GM23338 (cell line): ENCODE results near the gene HAL. TPM values are rescaled to one million over a fixed set of nuclear protein-coding genes. Genes with fewer than 3 reads are reported as not detected.

Experiments used
- ATAC-seq: fragments of 200-7000 bp; cut with Tn5 transposase; 3 replicates; pipeline ENCODE4 v1.9.1; 2020
- DNase-seq: peaks from one replicate; pipeline ENCODE4 v3.0.0-alpha.2; 2015; ENCODE audit warnings: low spot score
- H2AFZ ChIP-seq: fragments of 200-600 bp; sonication (generic); 2 replicates; pipeline ENCODE4 v1.8.0; 2016; ENCODE audit warnings: antibody characterized with exemption, mild to moderate bottlenecking, moderate library complexity
- H3F3A ChIP-seq: fragments of 200-600 bp; sonication (generic); replicated peaks from 2 replicates; pipeline ENCODE4 v1.8.0; 2017; ENCODE audit warnings: antibody characterized with exemption, mixed run types, low read depth
- H3K27ac ChIP-seq: fragments of 200-600 bp; sonication (generic); 2 replicates; pipeline ENCODE4 v1.6.1; 2016; ENCODE audit warnings: low read depth
- H3K27me3 ChIP-seq: fragments of 200-600 bp; sonication (generic); 2 replicates; pipeline ENCODE4 v1.8.0; 2016; ENCODE audit warnings: mild to moderate bottlenecking, mixed run types, moderate library complexity; ENCODE audit not compliant: insufficient read depth
- H3K36me3 ChIP-seq: fragments of 200-600 bp; sonication (generic); 2 replicates; pipeline ENCODE4 v1.8.0; 2016; ENCODE audit warnings: mild to moderate bottlenecking; ENCODE audit not compliant: insufficient read depth
- H3K4me1 ChIP-seq: fragments of 200-600 bp; sonication (generic); 2 replicates; pipeline ENCODE4 v1.8.0; 2016; ENCODE audit warnings: mild to moderate bottlenecking, moderate library complexity; ENCODE audit not compliant: insufficient read depth
- H3K4me2 ChIP-seq: fragments of 200-600 bp; sonication (generic); 2 replicates; pipeline ENCODE4 v1.7.1; 2017; ENCODE audit warnings: mixed run types
- H3K4me3 ChIP-seq: fragments of 200-600 bp; sonication (generic); 2 replicates; pipeline ENCODE4 v1.6.1; 2016; ENCODE audit warnings: mixed run types
- H3K79me2 ChIP-seq: fragments of 200-600 bp; sonication (generic); replicated peaks from 2 replicates; pipeline ENCODE4 v1.8.0; 2017; ENCODE audit warnings: mild to moderate bottlenecking; ENCODE audit not compliant: insufficient read depth
- H3K9me2 ChIP-seq: fragments of 200-600 bp; sonication (generic); 2 replicates; pipeline ENCODE4 v1.8.0; 2017; ENCODE audit not compliant: insufficient read depth
- H4K20me1 ChIP-seq: fragments of 200-600 bp; sonication (generic); replicated peaks from 2 replicates; pipeline ENCODE4 v1.8.0; 2017; ENCODE audit warnings: mild to moderate bottlenecking; ENCODE audit not compliant: insufficient read depth
- H3K27ac Mint-ChIP-seq: 2 replicates; pipeline ENCODE4 v1.8.0; 2020; ENCODE audit warnings: inconsistent platforms, mild to moderate bottlenecking, moderate library complexity, mixed read lengths
- H3K27me3 Mint-ChIP-seq: 3 replicates; pipeline ENCODE4 v1.8.0; 2022; ENCODE audit warnings: low read depth, mild to moderate bottlenecking, moderate library complexity, mixed read lengths, inconsistent platforms; ENCODE audit not compliant: insufficient read depth, poor library complexity
- H3K36me3 Mint-ChIP-seq: 3 replicates; pipeline ENCODE4 v1.8.0; 2021; ENCODE audit warnings: low read depth, mild to moderate bottlenecking, inconsistent platforms, moderate library complexity, mixed read lengths
- H3K4me1 Mint-ChIP-seq: 3 replicates; pipeline ENCODE4 v1.8.0; 2020; ENCODE audit warnings: mild to moderate bottlenecking, inconsistent platforms, mixed read lengths
- H3K4me3 Mint-ChIP-seq: 3 replicates; pipeline ENCODE4 v1.8.0; 2021; ENCODE audit warnings: moderate library complexity, mild to moderate bottlenecking, inconsistent platforms, mixed read lengths
- H3K9me3 Mint-ChIP-seq: 3 replicates; pipeline ENCODE4 v1.8.0; 2020; ENCODE audit warnings: moderate library complexity, mild to moderate bottlenecking, inconsistent platforms, mixed read lengths
- CREB1 ChIP-seq: fragments of 250-450 bp; sonication (Bioruptor Pico); IDR thresholded peaks from 2 replicates; pipeline ENCODE4 v1.5.0; 2020; ENCODE audit warnings: low read depth, mild to moderate bottlenecking, moderate library complexity
- CTCF ChIP-seq, 2 experiments: fragments of 200-600 bp in 1 of 2; sonication (generic) in 1 of 2; conservative IDR thresholded peaks; 2 replicates each; pipeline versions ENCODE4 v1.5.1 to v1.6.1; 2016 to 2017; ENCODE audit warnings: antibody characterized with exemption in 2 of 2, low read depth in 2 of 2, mild to moderate bottlenecking in 2 of 2, moderate library complexity in 1 of 2
- EZH2phosphoT487 ChIP-seq: fragments of 200-600 bp; sonication (generic); IDR thresholded peaks from one replicate; pipeline ENCODE4 v1.8.1; 2018; ENCODE audit warnings: antibody characterized with exemption; ENCODE audit not compliant: unreplicated experiment
- JUNB ChIP-seq: IDR thresholded peaks from one replicate; pipeline ENCODE4 v1.6.1; 2016; ENCODE audit warnings: antibody characterized with exemption; ENCODE audit not compliant: unreplicated experiment
- NANOG ChIP-seq: IDR thresholded peaks from 2 replicates; pipeline ENCODE4 v1.6.1; 2016; ENCODE audit warnings: antibody characterized with exemption, borderline replicate concordance
- POLR2AphosphoS5 ChIP-seq: IDR thresholded peaks from 2 replicates; pipeline ENCODE4 v1.6.1; 2016; ENCODE audit warnings: antibody characterized with exemption, low read depth
- REST ChIP-seq: IDR thresholded peaks from one replicate; pipeline ENCODE4 v1.6.1; 2018; ENCODE audit warnings: antibody characterized with exemption; ENCODE audit not compliant: unreplicated experiment
- STAT1 ChIP-seq: IDR thresholded peaks from one replicate; pipeline ENCODE4 v1.6.1; 2016; ENCODE audit warnings: antibody characterized with exemption; ENCODE audit not compliant: unreplicated experiment
- ZNF331 ChIP-seq: fragments of 250-450 bp; sonication (Bioruptor Pico); IDR thresholded peaks from 2 replicates; pipeline ENCODE4 v1.5.0; 2020; ENCODE audit warnings: low read depth, mild to moderate bottlenecking, moderate library complexity
- ZNF462 ChIP-seq: fragments of 250-450 bp; sonication (Bioruptor Pico); IDR thresholded peaks from 2 replicates; pipeline ENCODE4 v1.5.0; 2020; ENCODE audit warnings: mild to moderate bottlenecking, moderate library complexity
- polyA plus RNA-seq: library from polyadenylated mRNA; unstranded; fragments of >200 nt; fragmentation: Nextera tagmentation; extraction: Ambion mirVana; gene quantifications from 2 replicates; pipeline ENCODE4 v1.2.1, GENCODE V29; 2016
- total RNA-seq: library from RNA; depleted of rRNA; stranded (reverse); fragments of >200 nt; shearing (Covaris generic); gene quantifications from 2 replicates; pipeline ENCODE4 v1.2.3, GENCODE V29; 2014
- TF ChIP-seq, protein P1 (sequence below): IDR thresholded peaks from 2 replicates; pipeline ENCODE4 v1.6.1; 2016; ENCODE audit warnings: antibody characterized with exemption

The HAL gene
- total and polyA plus RNA-seq, 2 experiments from 2014 or later, result 0.17 to 0.24 TPM

GRCh38 chr12:96029826-96030225 lies 33.7 kb upstream of the HAL start (continued):
- no peak for TF ChIP-seq NANOG
- TF ChIP-seq, protein P1, sequence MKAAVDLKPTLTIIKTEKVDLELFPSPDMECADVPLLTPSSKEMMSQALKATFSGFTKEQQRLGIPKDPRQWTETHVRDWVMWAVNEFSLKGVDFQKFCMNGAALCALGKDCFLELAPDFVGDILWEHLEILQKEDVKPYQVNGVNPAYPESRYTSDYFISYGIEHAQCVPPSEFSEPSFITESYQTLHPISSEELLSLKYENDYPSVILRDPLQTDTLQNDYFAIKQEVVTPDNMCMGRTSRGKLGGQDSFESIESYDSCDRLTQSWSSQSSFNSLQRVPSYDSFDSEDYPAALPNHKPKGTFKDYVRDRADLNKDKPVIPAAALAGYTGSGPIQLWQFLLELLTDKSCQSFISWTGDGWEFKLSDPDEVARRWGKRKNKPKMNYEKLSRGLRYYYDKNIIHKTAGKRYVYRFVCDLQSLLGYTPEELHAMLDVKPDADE, result no peak
- no peak for TF ChIP-seq STAT1
- TF ChIP-seq EZH2phosphoT487, result no peak

GRCh38 chr12:96028538-96028937 lies 32.4 kb upstream of the HAL start:
- Histone ChIP-seq H3K36me3 (peaks cover 27% of the 10 kb centered on the region), H4K20me1 (0 out of 2 replicates have a peak, but pooled peaks cover 5% of the 10 kb centered on the region), H3K4me3 (no peak overlapping the region), H3K79me2 (peaks cover 45% of the 10 kb centered on the region), H3K27ac (no peak overlapping the region), H3K4me1 (no peaks in the 10 kb centered on the region; the same call in 1 of the 2 replicates), H3K9me2 (no peaks in the 10 kb centered on the region), H3K27me3 (no peaks in the 10 kb centered on the region), H3F3A (no peaks in the 10 kb centered on the region), H2AFZ (no peak overlapping the region), H3K4me2 (no peak overlapping the region)
- H3K27me3 Mint-ChIP-seq, result no peaks in the 10 kb centered on the region
- peaks cover 2% of the 10 kb centered on the region; the same call in 1 of the 3 replicates for H3K4me1 Mint-ChIP-seq
- H3K9me3 Mint-ChIP-seq, result no peaks in the 10 kb centered on the region
- H3K27ac Mint-ChIP-seq, result no peak overlapping the region
- DNase-seq, result no peak
- no peak overlapping the region for H3K4me3 Mint-ChIP-seq
- peaks cover 36% of the 10 kb centered on the region for H3K36me3 Mint-ChIP-seq
- ATAC-seq, result no peak
- TF ChIP-seq POLR2AphosphoS5 (no peak), NANOG (no peak), ZNF462 (no peak), REST (no peak), CREB1 (CRISPR knock-in tag) (no peak), JUNB (no peak), CTCF (conservative IDR thresholded peaks at IDR 0.05; ENCODE audit: low read depth in 2 of 2) (no peak), ZNF331 (no peak), EZH2phosphoT487 (no peak)
- TF ChIP-seq, protein P1, result no peak
